ENCODE measurements around the gene AVPI1. TPM values are rescaled to one million over a fixed set of nuclear protein-coding genes. Genes with fewer than 3 reads are reported as not detected.

AVPI1 gene
- total and polyA plus RNA-seq, 10 of the 15 experiments (the other 5 are each of a cell fraction or from before 2014, with no cell fraction given), result 0.08 to 1.4 (median 0.84) TPM

DNA sequence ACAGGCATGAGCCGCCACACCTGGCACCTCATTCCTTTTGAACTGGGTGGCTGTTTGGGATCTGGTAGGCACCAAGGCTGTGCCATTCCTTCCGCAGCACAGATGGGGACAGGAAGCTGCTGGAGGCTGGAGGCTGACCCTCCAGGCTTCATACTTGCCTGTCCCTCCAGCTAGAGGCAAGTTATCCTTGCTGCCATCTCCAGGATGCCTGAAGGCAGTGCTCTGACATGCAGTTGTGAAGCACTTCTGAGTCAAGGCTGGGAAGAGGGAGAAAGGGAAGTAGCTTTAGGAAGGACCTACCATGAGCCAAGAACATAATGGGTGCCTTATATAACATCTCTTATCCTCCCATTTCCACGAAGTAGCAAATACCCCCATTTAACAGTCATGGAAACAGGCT is 36.0 kb upstream of the AVPI1 start (continued):
- no peak for TF ChIP-seq NKRF (conservative IDR thresholded peaks at IDR 0.05)
- no peak for TF ChIP-seq TCF7 (IDR thresholded peaks at IDR 0.05; ENCODE audit: borderline replicate concordance)
- no peak for TF ChIP-seq RFX5 (IDR thresholded peaks at IDR 0.05; ENCODE audit: low read depth, low read length)
- TF ChIP-seq ZNF207 (IDR thresholded peaks at IDR 0.05; ENCODE audit: borderline replicate concordance), result no peak
- no peak for TF ChIP-seq POLR2A (IDR thresholded peaks at IDR 0.05; ENCODE audit: low read depth, low read length)
- no peak for TF ChIP-seq DPF2 (IDR thresholded peaks at IDR 0.05)
- TF ChIP-seq MXI1 (IDR thresholded peaks at IDR 0.05; ENCODE audit: low read depth, low read length), result no peak
- no peak for TF ChIP-seq TAF1 (IDR thresholded peaks at IDR 0.05; ENCODE audit: borderline replicate concordance, low read depth, low read length)
- TF ChIP-seq CHD1 (IDR thresholded peaks at IDR 0.05; ENCODE audit: low read depth, low read length), result no peak
- TF ChIP-seq CREM (IDR thresholded peaks at IDR 0.05; ENCODE audit: low read depth), result no peak

- no peak for FAIRE-seq
- ChIA-PET CTCF (interaction anchor here (1.0 to 21.5 kb wide), 3 partner anchors 13 to 150 kb away, joined by 3 to 416 read pairs (median 26); partner anchors contain the start of genes ANKRD2, MARVELD1 and ZFYVE27), POLR2A (no interaction called here), SMC1A (ENCODE audit: uncharacterized antibody, unreplicated experiment) (interaction anchor here (0.6 kb wide), 1 partner anchor 15 kb away, joined by 3 read pairs; the partner anchor contains the start of gene ZFYVE27), RAD21 (ENCODE audit: unreplicated experiment) (interaction anchor here (1.1 kb wide), 1 partner anchor 21 kb away, joined by 3 read pairs; no protein-coding TSS in a partner anchor)
- H3K36me3 ChIP-seq (ENCODE audit: control insufficient read depth in 2 of 2, insufficient read depth in 2 of 2, low read length in 1 of 2), result no peaks in the 10 kb centered on the region
- H4K20me1 ChIP-seq (ENCODE audit: control insufficient read depth, insufficient read depth), result no peaks in the 10 kb centered on the region
- DNase-seq (ENCODE audit: low read depth, low spot score), result no peak
- no peaks in the 10 kb centered on the region; the same call in 2 of the 3 replicates for H3K9me3 ChIP-seq (replicated peaks; ENCODE audit: control insufficient read depth, insufficient read depth, low read length)
- no peak for ATAC-seq
- H3K4me3 ChIP-seq, result no peak overlapping the region
- no peak overlapping the region for H3K9ac ChIP-seq (ENCODE audit: control insufficient read depth, insufficient read depth, low read length)
- TF ChIP-seq ZNF207 (IDR thresholded peaks at IDR 0.05; ENCODE audit: borderline replicate concordance), result no peak
- no peak for TF ChIP-seq ZBED1 (IDR thresholded peaks at IDR 0.05; ENCODE audit: borderline replicate concordance)
- TF ChIP-seq EGR1 (IDR thresholded peaks at IDR 0.05; ENCODE audit: borderline replicate concordance in 1 of 2, low read depth in 2 of 2, low read length in 2 of 2), result no peak
- TF ChIP-seq HCFC1 (IDR thresholded peaks at IDR 0.05; ENCODE audit: low read length), result no peak
- TF ChIP-seq SIN3A (IDR thresholded peaks at IDR 0.05; ENCODE audit: low read depth, low read length), result no peak
- TF ChIP-seq RBBP5 (conservative IDR thresholded peaks at IDR 0.05), result no peak
- no peak for TF ChIP-seq HDGF (IDR thresholded peaks at IDR 0.05)
- TF ChIP-seq, protein P1, sequence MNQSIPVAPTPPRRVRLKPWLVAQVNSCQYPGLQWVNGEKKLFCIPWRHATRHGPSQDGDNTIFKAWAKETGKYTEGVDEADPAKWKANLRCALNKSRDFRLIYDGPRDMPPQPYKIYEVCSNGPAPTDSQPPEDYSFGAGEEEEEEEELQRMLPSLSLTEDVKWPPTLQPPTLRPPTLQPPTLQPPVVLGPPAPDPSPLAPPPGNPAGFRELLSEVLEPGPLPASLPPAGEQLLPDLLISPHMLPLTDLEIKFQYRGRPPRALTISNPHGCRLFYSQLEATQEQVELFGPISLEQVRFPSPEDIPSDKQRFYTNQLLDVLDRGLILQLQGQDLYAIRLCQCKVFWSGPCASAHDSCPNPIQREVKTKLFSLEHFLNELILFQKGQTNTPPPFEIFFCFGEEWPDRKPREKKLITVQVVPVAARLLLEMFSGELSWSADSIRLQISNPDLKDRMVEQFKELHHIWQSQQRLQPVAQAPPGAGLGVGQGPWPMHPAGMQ (IDR thresholded peaks at IDR 0.05; ENCODE audit: borderline replicate concordance), result no peak
- H3K4me1 ChIP-seq (ENCODE audit: control insufficient read depth, insufficient read depth, low read length), result no peaks in the 10 kb centered on the region
- H3K79me2 ChIP-seq (ENCODE audit: control insufficient read depth, insufficient read depth, low read length), result no peaks in the 10 kb centered on the region
- no peak overlapping the region for H2AFZ ChIP-seq (ENCODE audit: control insufficient read depth, low read depth, low read length)
- 85% methylated on average over 12 of the region's 12 CpGs for WGBS (ENCODE audit: insufficient coverage, insufficient replicate concordance, low lambda C conversion rate, missing lambda C conversion rate)
- no peak overlapping the region for H3K27ac ChIP-seq (ENCODE audit: control insufficient read depth, insufficient read depth)
- no TSS peak for BruUV-seq (replicated peaks)
- no peak overlapping the region for H3K4me2 ChIP-seq (ENCODE audit: control insufficient read depth, insufficient read depth)
- intact Hi-C loops (cut with micrococcal nuclease; ENCODE audit: unreplicated experiment), result no loop called here
- in situ Hi-C loops (cut with MboI), result no loop called here
- H3K27me3 ChIP-seq (replicated peaks in 1 of 2; ENCODE audit: control insufficient read depth in 2 of 2, insufficient read depth in 2 of 2, low read length in 1 of 2), result no peaks in the 10 kb centered on the region
These were observed 35.1 kb upstream of the AVPI1 start for GRCh38 chr10:97721871-97722780.
